ENCODE data around the gene IFI30. TPM values are rescaled to one million over a fixed set of nuclear protein-coding genes. Genes with fewer than 3 reads are reported as not detected.

The IFI30 gene
- total RNA-seq, 1 donor from 2014 or later, result 0.36 TPM

- H3K27ac Mint-ChIP-seq, result no peak overlapping the region
Observed at GRCh38 chr19:18161636-18162002, 12.0 kb upstream of the IFI30 start.

GRCh38 chr19:18164072-18164471 lies 9.5 kb upstream of the IFI30 start:
- peaks cover 30% of the 10 kb centered on the region for H3K36me3 Mint-ChIP-seq
- TF ChIP-seq CTCF (IDR thresholded peaks at IDR 0.05; ENCODE audit: unreplicated experiment), result no peak
- H3K9me3 Mint-ChIP-seq, result no peaks in the 10 kb centered on the region
- no peak overlapping the region for H3K4me3 Mint-ChIP-seq
- no peak overlapping the region for H3K27ac Mint-ChIP-seq
- DNase-seq (ENCODE audit: low spot score in 2 of 2, unreplicated experiment in 2 of 2), result no peak
- no peaks in the 10 kb centered on the region for H3K27me3 Mint-ChIP-seq (ENCODE audit: low read depth)
- H3K4me1 Mint-ChIP-seq, result peaks cover 8% of the 10 kb centered on the region

More at GRCh38 chr19:18161636-18162002, 12.0 kb upstream of the IFI30 start:
- H3K9me3 Mint-ChIP-seq, result no peaks in the 10 kb centered on the region
- no peak for DNase-seq (ENCODE audit: low spot score in 2 of 2, unreplicated experiment in 2 of 2)
- H3K36me3 Mint-ChIP-seq, result peaks cover 24% of the 10 kb centered on the region
- no peaks in the 10 kb centered on the region for H3K27me3 Mint-ChIP-seq (ENCODE audit: low read depth)
- H3K4me1 Mint-ChIP-seq, result peaks cover 23% of the 10 kb centered on the region
- H3K4me3 Mint-ChIP-seq, result peak overlapping the region; percentile 15
- TF ChIP-seq CTCF (IDR thresholded peaks at IDR 0.05; ENCODE audit: unreplicated experiment), result peak; percentile 16

- Mint-ChIP-seq H3K27ac (no peak overlapping the region), H3K36me3 (peaks cover 37% of the 10 kb centered on the region), H3K4me3 (no peak overlapping the region), H3K9me3 (no peaks in the 10 kb centered on the region), H3K4me1 (peaks cover 5% of the 10 kb centered on the region), H3K27me3 (ENCODE audit: low read depth) (no peaks in the 10 kb centered on the region)
- no peak for DNase-seq (ENCODE audit: low spot score in 2 of 2, unreplicated experiment in 2 of 2)
- TF ChIP-seq CTCF (IDR thresholded peaks at IDR 0.05; ENCODE audit: unreplicated experiment), result no peak
Observed at GRCh38 chr19:18165794-18166544, 7.6 kb upstream of the IFI30 start.

GRCh38 chr19:18167011-18167410 lies 6.6 kb upstream of the IFI30 start:
- TF ChIP-seq CTCF (IDR thresholded peaks at IDR 0.05; ENCODE audit: unreplicated experiment), result no peak
- Mint-ChIP-seq H3K4me1 (no peaks in the 10 kb centered on the region), H3K27ac (no peak overlapping the region), H3K36me3 (peaks cover 43% of the 10 kb centered on the region), H3K9me3 (no peaks in the 10 kb centered on the region), H3K27me3 (ENCODE audit: low read depth) (no peaks in the 10 kb centered on the region), H3K4me3 (no peak overlapping the region)
- DNase-seq (ENCODE audit: low spot score in 2 of 2, unreplicated experiment in 2 of 2), result no peak

GRCh38 chr19:18167975-18168645 lies 5.5 kb upstream of the IFI30 start:
- H3K36me3 Mint-ChIP-seq, result peaks cover 38% of the 10 kb centered on the region
- H3K27ac Mint-ChIP-seq, result no peak overlapping the region
- DNase-seq (ENCODE audit: low spot score in 2 of 2, unreplicated experiment in 2 of 2), result no peak

More at GRCh38 chr19:18167975-18168645, 5.5 kb upstream of the IFI30 start:
- TF ChIP-seq CTCF (IDR thresholded peaks at IDR 0.05; ENCODE audit: unreplicated experiment), result peak; percentile 62
- Mint-ChIP-seq H3K4me3 (no peak overlapping the region), H3K27me3 (ENCODE audit: low read depth) (no peaks in the 10 kb centered on the region), H3K4me1 (no peaks in the 10 kb centered on the region), H3K9me3 (no peaks in the 10 kb centered on the region)
